Upper lobe of left lung (tissue), 6 donors: ENCODE results near the gene ZNF362. TPM values are rescaled to one million over a fixed set of nuclear protein-coding genes. Genes with fewer than 3 reads are reported as not detected.

Experiments used
- ATAC-seq, 2 donors: fragments of 200-7000 bp; cut with Tn5 transposase; one replicate each; pipeline ENCODE4 v1.9.1; 2022; ENCODE audit warnings: mild to moderate bottlenecking in 2 of 2, moderate library complexity in 2 of 2; ENCODE audit not compliant: low FRiP score in 2 of 2
- DNase-seq, 2 donors: peaks; one replicate each; pipeline ENCODE4 v3.0.0-alpha.2; 2019 to 2020
- H3K27ac ChIP-seq, 4 donors: fragments of 200-600 bp; sonication (generic); one replicate each; pipeline ENCODE4 v1.5.1; 2016 to 2019
- H3K27me3 ChIP-seq, 4 donors: fragments of 200-600 bp; sonication (generic); one replicate each; pipeline ENCODE4 v1.5.1; 2017 to 2019
- H3K36me3 ChIP-seq, 4 donors: fragments of 200-600 bp; sonication (generic); one replicate each; pipeline ENCODE4 v1.5.1; 2016 to 2019
- H3K4me1 ChIP-seq, 4 donors: fragments of 200-600 bp; sonication (generic); one replicate each; pipeline ENCODE4 v1.5.1; 2018 to 2019
- H3K4me3 ChIP-seq, 4 donors: fragments of 200-600 bp; sonication (generic); one replicate each; pipeline ENCODE4 v1.5.1; 2017 to 2019; ENCODE audit warnings: mild to moderate bottlenecking in 2 of 4, moderate library complexity in 1 of 4
- H3K9me3 ChIP-seq, 4 donors: fragments of 200-600 bp; sonication (generic); one replicate each; pipeline ENCODE4 v1.5.1; 2018 to 2019
- EP300 ChIP-seq, 4 donors: sonication (generic); formaldehyde crosslinking; IDR thresholded peaks; one replicate each; pipeline ENCODE4 v1.5.1; 2017; ENCODE audit warnings: antibody characterized with exemption in 4 of 4, control low read depth in 2 of 4
- POLR2A ChIP-seq, 4 donors: fragments of 450-650 bp; IDR thresholded peaks; one replicate each; pipeline ENCODE4 v1.5.1; 2016 to 2017; ENCODE audit warnings: antibody characterized with exemption in 4 of 4, mild to moderate bottlenecking in 2 of 4
- POLR2AphosphoS5 ChIP-seq, 2 donors: sonication (generic); formaldehyde crosslinking; IDR thresholded peaks; one replicate each; pipeline ENCODE4 v1.5.1; 2017; ENCODE audit warnings: antibody characterized with exemption in 2 of 2
- WGBS, 2 donors: methylation state at CpG; one replicate each; pipeline ENCODE4 v1.1.5; 2017 to 2018; 5-methylcytosine and 5-hydroxymethylcytosine counted together
- total RNA-seq, 6 donors: library from RNA; depleted of rRNA in 4 of 6; stranded (reverse); fragments of >200 nt in 4 of 6; gene quantifications; one replicate each; pipeline versions ENCODE4 v1.1.0 to v1.2.1, GENCODE V29; 2016 to 2021
- TF ChIP-seq, protein P1 (sequence below), 6 experiments: fragments of 450-650 bp in 4 of 6; fragments of 200-600 bp in 2 of 6; sonication (generic) in 2 of 6; IDR thresholded peaks; one replicate each; pipeline ENCODE4 v1.5.1; 2016 to 2019; ENCODE audit warnings: antibody characterized with exemption in 6 of 6
- donor health status: DM: no; HTN: no; CAD: no; lungs with moderate emphysema.
- donor health status: DM: no; HTN: yes; CAD: no; lungs with severe emphysema.

Gene ZNF362
- total RNA-seq, 6 donors from 2014 or later = 14.9 to 41.0 (median 21.3) TPM

- Histone ChIP-seq H3K27me3 (no peaks in the 10 kb centered on the region), H3K27ac (no peak overlapping the region), H3K9me3 (no peaks in the 10 kb centered on the region), H3K36me3 (no peaks in the 10 kb centered on the region), H3K4me1 (peaks cover 3 to 4% (median 3%) of the 10 kb centered on the region in 4 donors), H3K4me3 (no peak overlapping the region)
- DNase-seq (no peak), ATAC-seq (no peak)
- TF ChIP-seq POLR2AphosphoS5 (IDR thresholded peaks at IDR 0.05) = no peak
- no peak for TF ChIP-seq EP300 (IDR thresholded peaks at IDR 0.05)
- TF ChIP-seq, protein P1, sequence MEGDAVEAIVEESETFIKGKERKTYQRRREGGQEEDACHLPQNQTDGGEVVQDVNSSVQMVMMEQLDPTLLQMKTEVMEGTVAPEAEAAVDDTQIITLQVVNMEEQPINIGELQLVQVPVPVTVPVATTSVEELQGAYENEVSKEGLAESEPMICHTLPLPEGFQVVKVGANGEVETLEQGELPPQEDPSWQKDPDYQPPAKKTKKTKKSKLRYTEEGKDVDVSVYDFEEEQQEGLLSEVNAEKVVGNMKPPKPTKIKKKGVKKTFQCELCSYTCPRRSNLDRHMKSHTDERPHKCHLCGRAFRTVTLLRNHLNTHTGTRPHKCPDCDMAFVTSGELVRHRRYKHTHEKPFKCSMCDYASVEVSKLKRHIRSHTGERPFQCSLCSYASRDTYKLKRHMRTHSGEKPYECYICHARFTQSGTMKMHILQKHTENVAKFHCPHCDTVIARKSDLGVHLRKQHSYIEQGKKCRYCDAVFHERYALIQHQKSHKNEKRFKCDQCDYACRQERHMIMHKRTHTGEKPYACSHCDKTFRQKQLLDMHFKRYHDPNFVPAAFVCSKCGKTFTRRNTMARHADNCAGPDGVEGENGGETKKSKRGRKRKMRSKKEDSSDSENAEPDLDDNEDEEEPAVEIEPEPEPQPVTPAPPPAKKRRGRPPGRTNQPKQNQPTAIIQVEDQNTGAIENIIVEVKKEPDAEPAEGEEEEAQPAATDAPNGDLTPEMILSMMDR (IDR thresholded peaks at IDR 0.05) = no peak
- TF ChIP-seq POLR2A (IDR thresholded peaks at IDR 0.05) = no peak
- WGBS, 2 donors = 96 to 97% methylated on average over 5 of the region's 5 CpGs
Observed at GRCh38 chr1:33250217-33250616, 6.1 kb upstream of the ZNF362 start.

- H3K4me1 ChIP-seq = peaks cover 5 to 8% (median 8%) of the 10 kb centered on the region in 4 donors
- H3K4me3 ChIP-seq = no peak overlapping the region
- no peak overlapping the region for H3K27ac ChIP-seq
- TF ChIP-seq EP300 (IDR thresholded peaks at IDR 0.05) (no peak), POLR2A (IDR thresholded peaks at IDR 0.05) (no peak), POLR2AphosphoS5 (IDR thresholded peaks at IDR 0.05) (no peak)
- TF ChIP-seq, protein P1 (IDR thresholded peaks at IDR 0.05) = no peak
- no peaks in the 10 kb centered on the region for H3K9me3 ChIP-seq
- no peaks in the 10 kb centered on the region for H3K27me3 ChIP-seq
- H3K36me3 ChIP-seq = no peaks in the 10 kb centered on the region
- DNase-seq (no peak), ATAC-seq (no peak)
- WGBS, 2 donors = 75 to 87% methylated on average over 3 of the region's 3 CpGs
Observed at GRCh38 chr1:33250724-33251123, 5.6 kb upstream of the ZNF362 start.

DNA sequence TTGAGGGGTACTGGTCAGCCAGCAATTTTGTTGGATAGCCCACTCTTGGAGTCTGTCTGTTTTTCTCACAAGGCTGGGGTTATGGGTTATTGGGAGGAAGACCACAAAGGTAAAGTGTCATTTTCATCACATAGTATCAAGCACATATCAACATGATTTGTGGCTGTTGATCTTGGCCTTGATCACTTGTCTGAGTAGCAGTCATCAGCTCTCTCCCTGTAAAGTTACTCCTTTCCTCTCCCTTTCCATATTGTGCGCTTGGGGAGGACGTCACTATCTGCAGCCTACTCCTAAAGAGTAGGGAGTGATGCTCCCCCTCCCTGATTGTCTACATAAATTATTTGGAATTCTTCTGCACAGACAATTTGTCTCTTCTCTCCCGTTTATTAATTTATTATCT is 1.8 kb upstream of the ZNF362 start:
- Histone ChIP-seq H3K4me1 (peaks cover 21 to 31% (median 29%) of the 10 kb centered on the region in 4 donors), H3K4me3 (no peak overlapping the region), H3K9me3 (no peaks in the 10 kb centered on the region), H3K36me3 (no peaks in the 10 kb centered on the region), H3K27me3 (no peaks in the 10 kb centered on the region), H3K27ac (no peak overlapping the region)
- TF ChIP-seq, protein P1 (IDR thresholded peaks at IDR 0.05) = no peak
- TF ChIP-seq POLR2AphosphoS5 (IDR thresholded peaks at IDR 0.05) (no peak), EP300 (IDR thresholded peaks at IDR 0.05) (no peak), POLR2A (IDR thresholded peaks at IDR 0.05) (no peak)
- 79 to 83% methylated on average over 3 of the region's 3 CpGs for WGBS, 2 donors
- ATAC-seq = no peak
- DNase-seq = no peak

DNA sequence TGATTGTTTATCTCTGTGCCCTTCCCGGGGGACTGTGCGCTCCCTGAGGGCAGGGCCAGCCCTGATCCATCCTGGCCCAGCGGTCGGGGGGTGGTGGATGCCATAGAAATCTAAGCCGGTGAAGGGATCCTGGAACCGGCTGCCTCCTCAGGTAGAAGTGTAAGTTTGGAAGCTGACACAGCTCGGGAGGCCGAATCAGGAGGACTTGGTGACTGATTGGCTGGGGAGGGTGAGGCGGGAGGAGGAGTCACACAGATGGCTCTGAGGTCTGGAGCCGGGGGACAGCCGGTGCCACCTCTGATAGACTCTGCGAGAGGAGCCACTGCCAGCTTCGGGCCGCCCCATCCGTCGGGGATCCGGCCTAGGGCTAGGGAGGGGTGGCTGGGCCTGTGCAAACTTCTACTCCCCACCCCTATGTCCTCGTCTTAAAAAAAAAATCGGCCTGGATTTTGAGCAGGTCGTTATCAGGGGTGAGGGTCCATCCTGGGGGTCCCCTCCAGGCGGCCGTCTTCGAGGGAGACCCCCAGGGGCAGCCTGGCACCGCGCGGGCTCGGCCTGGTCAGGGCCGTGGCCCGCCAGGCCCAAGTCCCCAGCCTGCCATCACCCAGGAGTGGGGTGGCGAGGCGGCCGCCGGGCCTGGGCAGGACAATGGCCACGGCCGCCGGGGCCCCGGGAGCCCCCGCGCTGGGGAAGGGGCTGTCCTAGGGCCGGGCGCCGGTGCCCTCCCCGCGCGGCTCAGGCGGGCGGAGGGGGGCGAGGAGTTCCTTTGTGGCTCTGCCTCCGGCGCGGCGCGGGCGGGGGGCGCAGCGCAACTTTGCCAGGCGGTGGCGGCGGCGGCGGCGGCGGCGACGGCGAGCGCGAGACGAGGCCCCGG is 708 bp upstream of the ZNF362 start:
- peak overlapping the region; percentile 92 to 98 (median 96) for H3K27ac ChIP-seq
- TF ChIP-seq, protein P1 (IDR thresholded peaks at IDR 0.05) = no peak
- peak in 3 of 4 donors; percentile 67 to 87 (median 77) for TF ChIP-seq POLR2A (IDR thresholded peaks at IDR 0.05)
- peak; percentile 72 to 87 for TF ChIP-seq POLR2AphosphoS5 (IDR thresholded peaks at IDR 0.05)
- TF ChIP-seq EP300 (IDR thresholded peaks at IDR 0.05) = no peak

More for the DNA sequence above, 708 bp upstream of the ZNF362 start:
- ATAC-seq (peak; percentile 78 to 88), DNase-seq (peak; percentile 91)
- Histone ChIP-seq H3K4me3 (peak overlapping the region; percentile 48 to 75 (median 62)), H3K4me1 (peaks cover 21 to 36% (median 30%) of the 10 kb centered on the region in 4 donors), H3K9me3 (no peaks in the 10 kb centered on the region), H3K36me3 (no peaks in the 10 kb centered on the region), H3K27me3 (no peaks in the 10 kb centered on the region)
- WGBS, 2 donors = 9 to 13% methylated on average over 14 to 45 of the region's 70 CpGs
